HG03039 (cell line): ENCODE results near the gene SHISAL2B.
"Not testable (repeated sequence)": the region's sequence is repeated elsewhere in the genome, so short reads cannot be mapped to it uniquely, and the experiment has no call there.

ENCODE experiments used
- ATAC-seq: cut with Tn5 transposase; IDR thresholded peaks from one replicate; pipeline ENCODE4 v1.9.1; 2021; ENCODE audit warnings: mild to moderate bottlenecking, moderate library complexity; ENCODE audit not compliant: unreplicated experiment

Gene SHISAL2B

GRCh38 chr5:64690417-64691151, at the start of gene SHISAL2B:
Gene SHISAL2B (plus strand): TSS chr5:64690503. CDS start chr5:64690624, 121 bp downstream.
- no peak for ATAC-seq

DNA sequence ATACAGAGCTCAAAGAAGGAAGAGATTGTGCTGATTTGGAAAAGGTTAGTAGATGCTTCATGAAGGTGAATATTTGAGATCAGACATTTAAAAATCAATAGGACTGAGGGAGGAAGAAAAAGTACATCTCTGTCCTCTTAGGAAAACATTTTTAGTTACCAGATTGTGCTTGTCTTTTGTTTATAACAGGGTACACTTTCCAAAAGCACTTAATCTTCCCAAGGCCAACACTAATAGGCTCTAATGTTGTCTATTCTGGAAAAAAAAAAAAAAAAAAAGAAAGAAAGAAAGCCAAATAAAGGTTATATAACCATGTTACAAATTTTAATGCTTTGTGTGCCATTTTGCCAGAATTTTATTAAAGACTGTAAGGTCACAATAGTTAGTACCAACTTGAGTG, 45.5 kb upstream of the SHISAL2B start:
- ATAC-seq: no peak

- ATAC-seq: no peak
Measured at GRCh38 chr5:64646169-64646568, 44.1 kb upstream of the SHISAL2B start.

DNA sequence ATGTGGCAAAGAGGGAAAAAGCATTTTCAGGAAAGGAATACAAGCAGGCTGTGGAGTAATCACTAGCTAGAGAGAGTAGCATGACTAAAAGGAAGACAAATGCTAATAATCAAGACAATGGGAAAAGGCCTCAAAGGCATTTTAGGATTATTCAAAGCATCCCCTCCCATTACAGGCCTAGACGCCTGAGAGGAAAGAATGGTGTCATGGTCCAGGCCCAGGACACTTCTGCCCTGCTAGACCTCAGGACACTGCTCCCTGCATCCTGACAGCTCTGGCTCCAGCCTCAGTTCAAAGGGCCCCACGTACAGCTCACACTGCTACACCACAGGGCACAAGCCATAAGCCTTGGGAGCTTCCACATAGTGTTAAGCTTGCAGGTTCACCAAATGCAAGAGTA, 40.8 kb upstream of the SHISAL2B start:
- no peak for ATAC-seq

DNA sequence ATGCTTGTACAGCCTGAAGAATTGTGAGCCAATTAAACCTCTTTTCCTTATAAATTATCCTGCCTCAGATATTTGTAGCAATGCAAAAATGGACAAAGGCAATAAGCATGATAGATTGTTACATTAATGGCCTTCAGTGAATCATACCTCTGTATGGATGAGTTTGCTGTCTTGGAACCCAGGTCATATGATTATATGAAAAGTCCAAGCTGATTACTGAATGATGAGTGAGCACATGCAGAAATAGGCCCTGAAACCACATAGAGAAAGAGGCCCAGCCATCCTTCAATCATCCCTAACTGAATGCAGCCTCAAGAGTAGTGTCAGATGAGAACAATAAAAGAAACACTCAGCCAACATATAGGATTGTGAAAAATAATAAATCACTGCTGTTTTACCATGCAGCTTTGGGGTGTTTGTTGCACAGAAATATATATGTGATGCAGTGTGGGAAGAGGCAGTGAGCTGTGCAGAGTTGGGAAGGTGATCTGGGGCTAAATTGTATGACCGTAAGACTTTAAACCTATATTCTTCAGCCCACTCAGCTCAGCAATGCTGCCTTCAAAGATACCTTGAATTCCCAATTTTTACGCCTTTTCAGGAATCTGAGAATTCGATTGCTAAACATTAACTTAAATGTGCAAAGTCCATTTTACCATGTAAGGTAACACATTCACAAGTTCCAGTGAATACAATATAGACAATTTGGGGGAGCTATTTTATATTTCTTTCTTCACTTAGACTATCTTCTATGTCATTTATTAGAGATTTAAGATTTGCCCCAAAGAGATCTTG, 36.3 kb upstream of the SHISAL2B start:
- no peak for ATAC-seq

- ATAC-seq: no peak
Measured at GRCh38 chr5:64654561-64654938, 35.8 kb upstream of the SHISAL2B start.

DNA sequence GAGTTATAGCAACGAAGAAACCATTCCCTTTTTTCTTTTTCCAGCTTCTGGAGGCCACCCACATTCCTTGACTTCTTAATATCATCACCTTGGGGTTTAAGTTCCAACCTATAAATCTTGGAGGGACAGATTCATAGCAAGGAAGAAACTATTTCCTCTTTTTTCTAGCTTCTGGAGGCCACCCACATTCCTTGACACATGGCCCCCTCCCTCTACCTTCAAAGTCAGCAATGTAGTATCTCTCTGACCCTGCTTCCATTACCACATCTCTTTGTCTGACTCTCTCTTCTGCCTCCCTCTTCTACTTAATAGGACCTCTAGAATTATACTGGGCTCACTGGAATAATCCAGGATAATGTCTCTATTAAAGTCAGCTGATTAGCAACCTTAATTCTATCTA, 34.7 kb upstream of the SHISAL2B start:
- no peak for ATAC-seq

GRCh38 chr5:64659289-64659688, 31.0 kb upstream of the SHISAL2B start:
- ATAC-seq: no peak

GRCh38 chr5:64663181-64663580, 27.1 kb upstream of the SHISAL2B start:
- not testable (repeated sequence) for ATAC-seq

DNA sequence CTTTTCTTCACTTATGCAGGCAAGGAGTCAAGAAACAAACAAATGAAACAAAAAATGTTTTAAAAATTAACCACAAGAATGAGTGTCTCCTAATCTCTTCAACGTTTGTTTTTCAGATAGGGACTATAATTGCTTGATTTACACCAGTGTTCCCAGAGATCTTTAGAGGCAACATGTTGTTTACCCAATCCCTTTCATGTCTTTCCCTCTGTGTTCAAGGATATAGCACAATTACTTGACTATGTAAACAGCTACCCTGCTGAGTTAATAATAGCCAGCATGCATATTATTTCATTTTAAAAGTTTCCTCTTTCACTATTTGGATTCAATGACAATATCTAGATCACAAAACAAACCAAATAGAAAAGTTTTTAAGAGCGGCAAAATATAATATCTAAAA, 25.1 kb upstream of the SHISAL2B start:
- ATAC-seq: no peak

GRCh38 chr5:64666078-64666477, 24.2 kb upstream of the SHISAL2B start:
- ATAC-seq: no peak

DNA sequence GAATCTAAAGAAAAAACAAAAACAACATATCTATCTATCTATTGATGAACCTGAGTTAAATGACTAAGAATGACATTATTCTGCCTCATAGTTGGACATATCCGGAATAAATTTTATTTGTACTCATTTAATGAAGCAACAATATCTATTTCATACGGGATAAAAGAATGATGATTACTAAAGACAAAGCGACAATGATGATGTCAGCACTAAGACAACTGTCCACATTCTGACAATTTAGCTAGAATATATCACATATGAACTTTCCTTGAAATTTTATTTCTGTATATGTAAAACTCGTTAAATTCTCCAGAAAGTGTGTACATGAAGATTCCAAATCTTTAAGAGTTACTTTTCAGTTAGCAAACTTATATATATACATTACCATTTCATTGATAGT, 23.2 kb upstream of the SHISAL2B start:
- no peak for ATAC-seq

- ATAC-seq: no peak
Measured at GRCh38 chr5:64670277-64670676, 20.0 kb upstream of the SHISAL2B start.

DNA sequence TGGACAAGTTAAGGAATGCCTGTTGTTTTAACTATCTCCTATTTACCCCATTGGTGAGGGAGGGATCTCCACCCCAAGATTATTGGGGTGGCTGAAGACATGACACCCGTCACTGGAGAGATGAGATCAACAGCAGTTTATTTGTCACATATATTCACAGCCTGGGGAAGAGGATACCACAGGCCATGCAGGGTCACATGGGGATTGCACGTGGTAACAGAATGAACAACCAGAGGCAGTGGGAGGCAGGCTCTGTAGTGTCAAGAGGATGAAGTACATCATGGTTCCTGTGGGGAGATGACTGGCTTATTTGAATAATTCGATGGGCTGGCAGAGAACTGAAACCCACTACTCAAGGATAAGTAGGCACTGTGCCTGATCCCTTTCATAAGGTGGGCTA, 18.6 kb upstream of the SHISAL2B start:
- no peak for ATAC-seq

GRCh38 chr5:64678374-64678773, 11.9 kb upstream of the SHISAL2B start:
- no peak for ATAC-seq

DNA sequence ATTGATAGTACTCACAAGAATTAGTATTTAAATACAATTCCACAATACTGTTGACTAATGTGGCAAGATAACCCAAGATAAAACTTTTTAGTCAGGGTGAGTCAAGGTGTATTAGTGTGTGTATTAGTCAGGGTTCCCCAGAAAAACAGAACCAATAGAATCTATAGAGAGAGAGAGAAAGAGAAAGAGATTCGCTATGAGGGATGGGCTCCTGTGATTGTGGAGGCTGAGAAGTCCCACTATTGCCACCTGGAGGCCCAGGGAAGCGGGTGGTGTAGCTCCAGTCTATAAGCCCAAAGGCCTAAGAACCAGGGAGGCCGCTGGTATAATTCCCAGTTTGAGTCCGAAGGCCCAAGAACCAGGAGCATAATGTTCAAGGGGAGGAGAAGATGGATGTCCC, 10.0 kb upstream of the SHISAL2B start:
- no peak for ATAC-seq

- no peak for ATAC-seq
Measured at GRCh38 chr5:64682608-64683007, 7.7 kb upstream of the SHISAL2B start.

DNA sequence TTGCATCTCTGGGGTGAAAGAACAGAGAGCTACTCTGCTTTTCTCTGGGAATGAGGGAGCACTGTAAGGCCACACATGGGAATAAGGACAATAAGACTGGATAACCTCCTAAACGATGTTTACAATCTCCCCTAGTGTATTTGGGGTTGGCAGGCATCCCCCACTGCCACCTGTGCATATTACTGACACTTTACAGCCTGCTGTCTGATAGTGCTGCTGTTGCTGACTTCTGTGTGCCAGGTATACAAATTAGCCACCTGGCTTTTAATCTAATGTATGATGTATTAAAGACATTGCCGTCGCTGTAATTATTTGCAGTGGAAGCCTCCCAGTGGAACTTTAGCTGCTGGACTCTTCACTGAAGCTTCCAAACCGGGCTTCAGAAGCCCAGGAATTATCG, 4.4 kb upstream of the SHISAL2B start:
- ATAC-seq: no peak

GRCh38 chr5:64688391-64688790, 1.9 kb upstream of the SHISAL2B start:
- no peak for ATAC-seq

DNA sequence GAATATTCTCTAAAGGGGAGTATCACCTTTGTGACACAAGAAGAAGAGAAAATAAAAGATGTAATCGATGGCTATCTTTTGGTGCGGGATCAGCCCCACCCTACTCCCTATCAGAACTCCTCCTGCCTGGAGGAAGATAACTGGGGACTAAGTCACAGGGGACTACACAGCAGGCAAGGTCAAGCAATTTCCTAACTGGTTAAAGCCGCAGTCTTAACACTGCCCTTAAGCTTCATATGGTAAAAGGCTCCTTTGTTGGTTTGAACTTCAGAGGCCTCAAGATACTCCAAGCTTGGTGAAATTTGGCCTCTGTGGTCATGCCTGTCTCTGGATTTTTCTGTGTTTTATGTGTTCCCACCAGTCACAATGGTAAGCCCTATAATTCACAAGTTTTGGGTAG, 1.3 kb upstream of the SHISAL2B start:
- ATAC-seq: no peak

DNA sequence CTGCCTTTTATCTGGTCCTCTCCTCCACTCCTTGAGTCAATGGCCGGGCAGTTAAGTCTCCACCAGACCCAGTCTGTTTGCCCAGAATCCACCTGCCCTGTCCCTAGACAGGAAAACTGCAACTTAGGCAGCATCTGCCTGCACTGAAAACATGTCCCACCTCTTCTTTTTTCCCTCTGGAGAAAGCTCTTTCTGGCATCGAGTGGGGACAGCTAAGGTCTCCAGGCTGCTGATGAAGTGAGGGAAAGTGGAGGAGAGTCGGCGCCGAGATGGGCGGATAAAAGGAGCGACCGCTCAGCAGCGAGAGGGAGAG, 243 bp upstream of the SHISAL2B start:
- ATAC-seq: no peak

DNA sequence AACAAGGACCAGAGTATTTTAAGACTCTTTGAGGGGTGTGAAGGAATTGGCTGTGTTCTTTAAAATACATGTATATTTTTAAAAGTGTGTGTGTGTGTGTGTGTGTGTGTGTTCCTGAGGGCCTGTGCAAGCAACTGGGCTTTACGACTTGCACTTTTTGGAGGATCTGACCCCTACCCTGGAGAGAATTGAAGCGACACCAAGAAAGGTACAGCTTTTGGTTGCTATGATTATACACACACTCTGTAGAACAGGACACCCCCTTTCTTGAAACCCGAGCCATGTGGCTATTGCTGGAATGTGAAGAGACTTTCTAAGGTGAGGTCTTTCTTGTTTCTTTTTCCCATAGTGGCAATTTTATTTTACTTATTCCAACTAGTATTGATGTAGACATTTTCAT, 988 bp downstream of the SHISAL2B start:
- no peak for ATAC-seq

DNA sequence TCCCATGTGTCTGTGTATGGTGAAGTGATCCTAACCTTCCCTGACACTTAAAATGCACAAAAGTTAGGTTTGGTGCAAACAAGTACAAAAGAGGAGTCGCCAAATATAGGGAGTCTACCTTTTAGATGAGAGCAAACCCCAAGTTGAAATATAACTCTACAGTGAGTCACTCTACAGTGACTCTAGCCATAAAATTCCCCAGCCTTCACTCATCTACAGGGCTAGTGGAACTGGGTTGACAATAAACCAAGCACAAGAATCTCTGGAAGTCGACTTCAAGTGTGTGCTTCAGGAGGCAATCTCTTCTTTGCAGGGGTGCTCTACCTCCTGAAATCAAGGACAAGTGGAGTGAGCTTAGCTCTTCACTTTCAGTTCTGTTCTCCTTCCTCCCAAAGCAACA, 3.3 kb downstream of the SHISAL2B start:
- ATAC-seq: no peak
